H1 (cell line): Measurements from ENCODE around the gene SLC25A48. TPM values are rescaled to one million over a fixed set of nuclear protein-coding genes. Genes with fewer than 3 reads are reported as not detected.

Experiments
- CTCF ChIA-PET: fragments of 300-600 bp; sonication (Branson Sonifier 250); formaldehyde crosslinking; loops from one replicate; lab custom pipeline; 2021; ENCODE audit not compliant: partially characterized antibody; lab: Charles Lee
- POLR2A ChIA-PET: fragments of 300-600 bp; sonication (Branson Sonifier 250); formaldehyde crosslinking; loops from one replicate; lab custom pipeline; 2021; ENCODE audit warnings: inconsistent platforms; ENCODE audit not compliant: partially characterized antibody; lab: Charles Lee
- DNase-seq, 2 experiments: peaks; one replicate each; pipeline versions ENCODE4 v3.0.0 to v3.0.0-alpha.2; 2010 to 2022; ENCODE audit warnings: low spot score in 2 of 2, low read depth in 1 of 2, mixed read lengths in 1 of 2
- FAIRE-seq: peaks from 2 replicates; lab custom pipeline; 2011; peaks lifted over from hg19 to GRCh38; lab: Jason Lieb, UNC
- H2AFZ ChIP-seq: 2 replicates; pipeline ENCODE4 v1.8.1; 2012; ENCODE audit warnings: low read length, inconsistent platforms
- H2AK5ac ChIP-seq: 2 replicates; pipeline ENCODE4 v1.6.1; 2013; ENCODE audit warnings: low read depth, low read length
- H2BK120ac ChIP-seq: replicated peaks from 2 replicates; pipeline ENCODE3; 2013; ENCODE audit warnings: low read depth, low read length, inconsistent platforms
- H2BK12ac ChIP-seq: 2 replicates; pipeline ENCODE4 v1.6.1; 2013; ENCODE audit warnings: low read depth, low read length
- H2BK15ac ChIP-seq: 2 replicates; pipeline ENCODE4 v1.6.1; 2013; ENCODE audit warnings: low read length
- H2BK20ac ChIP-seq: 2 replicates; pipeline ENCODE4 v1.6.1; 2013; ENCODE audit warnings: low read length
- H2BK5ac ChIP-seq: 2 replicates; pipeline ENCODE4 v1.6.1; 2013; ENCODE audit warnings: low read depth, low read length
- H3K14ac ChIP-seq: 2 replicates; pipeline ENCODE4 v1.6.1; 2013; ENCODE audit warnings: inconsistent platforms; ENCODE audit not compliant: insufficient read length
- H3K18ac ChIP-seq: 2 replicates; pipeline ENCODE4 v1.6.1; 2013; ENCODE audit warnings: low read length; ENCODE audit errors: extremely low read depth
- H3K23ac ChIP-seq: 2 replicates; pipeline ENCODE4 v1.6.1; 2013; ENCODE audit warnings: inconsistent platforms; ENCODE audit not compliant: insufficient read length
- H3K23me2 ChIP-seq: 2 replicates; pipeline ENCODE4 v1.6.1; 2013; ENCODE audit warnings: low read depth, low read length
- H3K27ac ChIP-seq: 2 replicates; pipeline ENCODE4 v1.6.1; 2011; ENCODE audit warnings: low read depth, low read length, inconsistent platforms
- H3K27me3 ChIP-seq, 4 experiments: replicated peaks in 1 of 4; 1 replicate in 1 of 4; 2 replicates in 3 of 4; pipeline versions ENCODE4 v1.6.1 to v1.8.1; 2011 to 2013; ENCODE audit warnings: low read length in 3 of 4, mild to moderate bottlenecking in 3 of 4, inconsistent platforms in 2 of 4, mixed read lengths in 2 of 4, moderate library complexity in 1 of 4; ENCODE audit not compliant: control insufficient read depth in 3 of 4, insufficient read depth in 3 of 4; ENCODE audit errors: extremely low read depth in 1 of 4
- H3K36me3 ChIP-seq, 4 experiments: 2 replicates each; pipeline versions ENCODE4 v1.6.1 to v1.8.1; 2011 to 2013; ENCODE audit warnings: mild to moderate bottlenecking in 4 of 4, low read length in 3 of 4, moderate library complexity in 2 of 4, control low read depth in 1 of 4, inconsistent platforms in 1 of 4; ENCODE audit not compliant: insufficient read depth in 4 of 4, control insufficient read depth in 2 of 4
- H3K4ac ChIP-seq: replicated peaks from 2 replicates; pipeline ENCODE3; 2013; ENCODE audit warnings: low read length, low read depth, mixed read lengths, inconsistent platforms; ENCODE audit not compliant: insufficient read length
- H3K4me1 ChIP-seq, 4 experiments: replicated peaks in 1 of 4; 1 replicate in 1 of 4; 2 replicates in 3 of 4; pipeline versions ENCODE4 v1.6.1 to v1.8.1; 2011 to 2013; ENCODE audit warnings: low read length in 3 of 4, inconsistent platforms in 2 of 4, mixed read lengths in 1 of 4; ENCODE audit not compliant: insufficient read depth in 4 of 4, control insufficient read depth in 3 of 4
- H3K4me2 ChIP-seq, 2 experiments: 2 replicates each; pipeline versions ENCODE4 v1.6.1 to v1.8.1; 2011 to 2013; ENCODE audit warnings: low read depth in 2 of 2, low read length in 2 of 2, control low read depth in 1 of 2, inconsistent platforms in 1 of 2, mild to moderate bottlenecking in 1 of 2; ENCODE audit not compliant: insufficient read depth in 1 of 2
- H3K4me3 ChIP-seq, 4 experiments: fragments of 200-600, 300-600 bp in 1 of 4; sonication (generic), shearing (Covaris generic), sonication (Bioruptor Twin) in 1 of 4; 2 replicates each; pipeline versions ENCODE4 v1.5.1 to v1.8.1; 2011 to 2016; ENCODE audit warnings: low read length in 4 of 4, low read depth in 3 of 4, control low read depth in 2 of 4, inconsistent platforms in 2 of 4, mild to moderate bottlenecking in 2 of 4, mixed read lengths in 1 of 4, moderate library complexity in 1 of 4; ENCODE audit not compliant: insufficient read depth in 2 of 4; ENCODE audit errors: extremely low read depth in 1 of 4
- H3K56ac ChIP-seq: replicated peaks from 2 replicates; pipeline ENCODE3; 2013; ENCODE audit warnings: low read depth, mild to moderate bottlenecking, mixed read lengths, low read length, inconsistent platforms; ENCODE audit not compliant: insufficient read length
- H3K79me1 ChIP-seq: 2 replicates; pipeline ENCODE4 v1.6.1; 2013; ENCODE audit warnings: low read depth, low read length, control low read depth
- H3K79me2 ChIP-seq, 2 experiments: 2 replicates each; pipeline versions ENCODE4 v1.6.1 to v1.8.1; 2012 to 2013; ENCODE audit warnings: low read length in 2 of 2, mild to moderate bottlenecking in 2 of 2, inconsistent platforms in 1 of 2; ENCODE audit not compliant: insufficient read depth in 2 of 2, control insufficient read depth in 1 of 2
- H3K9ac ChIP-seq, 4 experiments: replicated peaks in 1 of 4; 1 replicate in 1 of 4; 2 replicates in 3 of 4; pipeline versions ENCODE4 v1.6.1 to v1.8.1; 2011 to 2013; ENCODE audit warnings: low read depth in 3 of 4, low read length in 3 of 4, control low read depth in 2 of 4, mild to moderate bottlenecking in 2 of 4, moderate library complexity in 2 of 4, inconsistent platforms in 1 of 4; ENCODE audit errors: extremely low read depth in 1 of 4
- H3K9me3 ChIP-seq, 2 experiments: 2 replicates each; pipeline versions ENCODE4 v1.6.1 to v1.8.1; 2012 to 2013; ENCODE audit warnings: mild to moderate bottlenecking in 2 of 2, moderate library complexity in 2 of 2, control low read depth in 1 of 2, inconsistent platforms in 1 of 2, low read depth in 1 of 2, low read length in 1 of 2, mixed read lengths in 1 of 2; ENCODE audit not compliant: insufficient read depth in 2 of 2
- H4K20me1 ChIP-seq, 2 experiments: replicated peaks in 1 of 2; 2 replicates each; pipeline versions ENCODE3 to v1.8.1; 2011 to 2013; ENCODE audit warnings: inconsistent platforms in 2 of 2, low read length in 2 of 2, mild to moderate bottlenecking in 1 of 2; ENCODE audit not compliant: insufficient read depth in 2 of 2, control insufficient read depth in 1 of 2
- H4K5ac ChIP-seq: 2 replicates; pipeline ENCODE4 v1.6.1; 2013; ENCODE audit warnings: low read length, low read depth, mixed read lengths, inconsistent platforms; ENCODE audit not compliant: insufficient read length
- H4K8ac ChIP-seq: 2 replicates; pipeline ENCODE4 v1.8.0; 2013; ENCODE audit warnings: mild to moderate bottlenecking, moderate library complexity, low read length, inconsistent platforms; ENCODE audit not compliant: insufficient read depth; ENCODE audit errors: extremely low read depth
- H4K91ac ChIP-seq: replicated peaks from 2 replicates; pipeline ENCODE3; 2013; ENCODE audit warnings: low read length, mixed read lengths, inconsistent platforms; ENCODE audit not compliant: insufficient read length
- CEBPB ChIP-seq: IDR thresholded peaks from 2 replicates; pipeline ENCODE4 v1.6.1; 2012; ENCODE audit warnings: low read depth, low read length
- WGBS, 2 experiments: shearing (Covaris generic) in 1 of 2; methylation state at CpG; one replicate each; pipeline versions ENCODE4 v1.1.6 to v1.1.7; 2013 to 2015; ENCODE audit warnings: low lambda C conversion rate in 2 of 2, mixed read lengths in 2 of 2, inconsistent platforms in 1 of 2, low coverage in 1 of 2, missing lambda C conversion rate in 1 of 2; ENCODE audit not compliant: insufficient replicate concordance in 2 of 2, insufficient coverage in 1 of 2, insufficient read length in 1 of 2; ENCODE audit errors: extremely low coverage in 1 of 2, missing lambda C conversion rate in 1 of 2; 5-methylcytosine and 5-hydroxymethylcytosine counted together
- polyA plus RNA-seq, 7 experiments: library from polyadenylated mRNA; depleted of rRNA in 3 of 7; stranded (reverse) in 5 of 7; unstranded in 2 of 7; fragments of >200 nt in 5 of 7; fragments of 200-250 nt in 2 of 7; gene quantifications; 1 replicate in 5 of 7; 2 replicates in 1 of 7; 4 replicates in 1 of 7; pipeline versions ENCODE4 v1.2.1 to v1.2.3, GENCODE V29; 2011 to 2013; ENCODE audit warnings: missing spikeins in 2 of 7, mixed read lengths in 2 of 7
- total RNA-seq: library from RNA; stranded (reverse); fragmentation: NEBNext Ultra II Directional; extraction: Animal tissue kit (Norgen Biotek cat#: 25700); gene quantifications from 2 replicates; pipeline ENCODE4 v1.2.1, GENCODE V29; 2021
- TF ChIP-seq, protein P1 (sequence below), 3 experiments: IDR thresholded peaks; 1 replicate in 2 of 3; 2 replicates in 1 of 3; pipeline versions ENCODE4 v1.5.1 to v1.6.1; 2011; ENCODE audit warnings: low read length in 3 of 3, mild to moderate bottlenecking in 3 of 3, inconsistent platforms in 2 of 3, low read depth in 1 of 3, moderate library complexity in 1 of 3; ENCODE audit not compliant: insufficient read depth in 1 of 3; ENCODE audit errors: control extremely low read depth in 1 of 3

Gene SLC25A48
- total and polyA plus RNA-seq, 2 of the 8 experiments (the other 6 are each of a cell fraction or from before 2014, with no cell fraction given), result 1.3 to 1.8 TPM

DNA sequence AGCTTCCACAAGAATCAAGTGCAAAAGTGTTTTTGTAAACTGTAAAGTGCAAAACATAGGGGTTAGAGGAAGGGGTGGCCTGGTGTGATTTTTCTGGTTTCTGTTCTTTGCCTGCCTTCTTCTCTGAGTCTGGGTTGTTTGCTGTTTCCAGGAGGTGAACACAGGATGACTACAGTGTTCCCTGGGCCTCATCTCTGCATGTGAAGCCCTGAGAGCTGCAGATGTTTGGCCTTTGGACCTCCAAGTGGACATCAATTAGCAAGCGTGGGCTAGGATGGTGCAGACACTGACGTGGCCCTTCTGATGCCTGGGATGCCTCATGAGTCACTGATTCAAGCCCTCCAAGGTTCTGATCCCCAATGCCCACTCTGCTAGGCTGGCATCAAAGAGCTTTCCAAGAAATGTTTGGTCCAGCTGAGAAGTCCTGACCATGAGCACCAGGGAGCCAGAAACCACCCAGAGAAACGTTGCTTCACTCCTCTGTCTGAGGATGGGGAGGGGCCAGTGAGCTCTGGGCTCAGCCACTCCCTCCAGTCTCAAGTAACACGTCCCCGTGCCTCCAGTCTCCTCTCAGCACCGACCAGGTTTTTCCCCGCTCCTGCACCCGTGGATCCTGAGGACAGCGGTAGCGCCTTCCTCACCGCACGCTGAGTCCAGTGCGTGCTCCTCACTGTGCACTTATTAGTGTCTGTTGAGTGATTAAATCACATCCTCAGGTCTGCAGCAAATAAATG is 53.6 kb downstream of the SLC25A48 start:
- no peak overlapping the region for H4K5ac ChIP-seq
- H3K27me3 ChIP-seq, result peaks cover 0 to 6% (median 4%) of the 10 kb centered on the region in 4 experiments; a peak in 2 of 7 replicates
- FAIRE-seq (no peak), DNase-seq (peak in 1 of 2 experiments; percentile 53)
- H3K27ac ChIP-seq, result no peak overlapping the region
- peaks cover 2% of the 10 kb centered on the region; the same call in 1 of the 2 replicates for H3K23me2 ChIP-seq
- no peak overlapping the region for H2BK120ac ChIP-seq
- no peak overlapping the region for H3K4ac ChIP-seq
- H3K9ac ChIP-seq, result no peak overlapping the region
- no peak overlapping the region for H2BK5ac ChIP-seq
- H3K23ac ChIP-seq, result no peak overlapping the region
- no peak overlapping the region for H2BK20ac ChIP-seq
- peak overlapping the region; percentile 76; the same call in 1 of the 2 replicates for H2AFZ ChIP-seq
- no peaks in the 10 kb centered on the region for H3K9me3 ChIP-seq
- H3K79me2 ChIP-seq, result no peaks in the 10 kb centered on the region
- H3K4me1 ChIP-seq, result peaks cover 0 to 5% (median 3%) of the 10 kb centered on the region in 4 experiments; a peak in 2 of 7 replicates
- no peak overlapping the region for H2BK12ac ChIP-seq
- H4K91ac ChIP-seq, result no peak overlapping the region
- H3K79me1 ChIP-seq, result no peaks in the 10 kb centered on the region
- H4K20me1 ChIP-seq, result no peaks in the 10 kb centered on the region
- WGBS, 2 experiments, result 38% methylated on average over 13 of the region's 13 CpGs; no CpG with 5 or more reads in 1 of the 2 experiments
- no peak overlapping the region for H2AK5ac ChIP-seq
- no peak overlapping the region for H3K18ac ChIP-seq
- H2BK15ac ChIP-seq, result no peak overlapping the region
- ChIA-PET POLR2A (no interaction called here), CTCF (interaction anchor here (0.7 to 4.8 kb wide), 34 partner anchors 9 to 431 kb away, joined by 3 to 24 read pairs (median 4); no protein-coding TSS in a partner anchor)
- H4K8ac ChIP-seq, result no peak overlapping the region
- H3K4me3 ChIP-seq, result peak overlapping the region in 1 of 4 experiments; percentile 41; a peak in 2 of 8 replicates
- H3K56ac ChIP-seq, result no peak overlapping the region
- H3K4me2 ChIP-seq, result peak overlapping the region; percentile 1 to 60
- TF ChIP-seq CEBPB, result peak; percentile 74
- TF ChIP-seq, protein P1, sequence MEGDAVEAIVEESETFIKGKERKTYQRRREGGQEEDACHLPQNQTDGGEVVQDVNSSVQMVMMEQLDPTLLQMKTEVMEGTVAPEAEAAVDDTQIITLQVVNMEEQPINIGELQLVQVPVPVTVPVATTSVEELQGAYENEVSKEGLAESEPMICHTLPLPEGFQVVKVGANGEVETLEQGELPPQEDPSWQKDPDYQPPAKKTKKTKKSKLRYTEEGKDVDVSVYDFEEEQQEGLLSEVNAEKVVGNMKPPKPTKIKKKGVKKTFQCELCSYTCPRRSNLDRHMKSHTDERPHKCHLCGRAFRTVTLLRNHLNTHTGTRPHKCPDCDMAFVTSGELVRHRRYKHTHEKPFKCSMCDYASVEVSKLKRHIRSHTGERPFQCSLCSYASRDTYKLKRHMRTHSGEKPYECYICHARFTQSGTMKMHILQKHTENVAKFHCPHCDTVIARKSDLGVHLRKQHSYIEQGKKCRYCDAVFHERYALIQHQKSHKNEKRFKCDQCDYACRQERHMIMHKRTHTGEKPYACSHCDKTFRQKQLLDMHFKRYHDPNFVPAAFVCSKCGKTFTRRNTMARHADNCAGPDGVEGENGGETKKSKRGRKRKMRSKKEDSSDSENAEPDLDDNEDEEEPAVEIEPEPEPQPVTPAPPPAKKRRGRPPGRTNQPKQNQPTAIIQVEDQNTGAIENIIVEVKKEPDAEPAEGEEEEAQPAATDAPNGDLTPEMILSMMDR (IDR thresholded peaks at IDR 0.05; ENCODE audit: control extremely low read depth in 1 of 3, insufficient read depth in 1 of 3, low read depth in 1 of 3, low read length in 3 of 3), result no peak
- no peak overlapping the region for H3K14ac ChIP-seq
- H3K36me3 ChIP-seq, result no peaks in the 10 kb centered on the region
